Activated naive CD4-positive, alpha-beta T cell treated with anti-CD3 and anti-CD28 coated beads for 36 hours (primary cell): Measurements from ENCODE around the gene PRR20D. TPM values are rescaled to one million over a fixed set of nuclear protein-coding genes. Genes with fewer than 3 reads are reported as not detected.

Source experiments
- CTCF ChIA-PET: fragments of 350-600 bp; sonication (Branson Sonifier 250); formaldehyde crosslinking; loops from one replicate; lab custom pipeline; 2021; ENCODE audit warnings: antibody characterized with exemption; lab: Charles Lee
- DNase-seq: peaks from one replicate; pipeline ENCODE4 v3.0.0-alpha.2; 2020
- H3K27ac Mint-ChIP-seq: one replicate; pipeline ENCODE4 v1.8.0; 2021; ENCODE audit warnings: mild to moderate bottlenecking, mixed read lengths
- H3K27me3 Mint-ChIP-seq: one replicate; pipeline ENCODE4 v1.8.0; 2021; ENCODE audit warnings: low read depth, mixed read lengths
- H3K36me3 Mint-ChIP-seq: one replicate; pipeline ENCODE4 v1.8.0; 2021; ENCODE audit warnings: low read depth, mixed read lengths
- H3K4me1 Mint-ChIP-seq: one replicate; pipeline ENCODE4 v1.8.0; 2021; ENCODE audit warnings: low read depth, mixed read lengths
- H3K4me3 Mint-ChIP-seq: one replicate; pipeline ENCODE4 v1.8.0; 2021; ENCODE audit warnings: mild to moderate bottlenecking, moderate library complexity, mixed read lengths
- H3K9me3 Mint-ChIP-seq: one replicate; pipeline ENCODE4 v1.8.0; 2021; ENCODE audit warnings: mixed read lengths
- intact Hi-C: fragments of 100-400 bp; cut with micrococcal nuclease; formaldehyde crosslinking; loops from one replicate; pipeline ENCODE4 v1.15.1; 2023
- total RNA-seq, 2 experiments: library from RNA; stranded (reverse); gene quantifications; one replicate each; pipeline ENCODE4 v1.2.3, GENCODE V29; 2021

Gene PRR20D
- total RNA-seq, 2 experiments from 2014 or later, result not detected

GRCh38 chr13:57191667-57192066, 31.2 kb downstream of the PRR20D start:
- H3K27ac Mint-ChIP-seq, result no peak overlapping the region
- no peak overlapping the region for H3K4me3 Mint-ChIP-seq
- H3K9me3 Mint-ChIP-seq, result peaks cover 6% of the 10 kb centered on the region
- H3K4me1 Mint-ChIP-seq, result no peaks in the 10 kb centered on the region
- CTCF ChIA-PET, result no interaction called here
- no peak for DNase-seq
- H3K27me3 Mint-ChIP-seq, result no peaks in the 10 kb centered on the region
- intact Hi-C loops, result no loop called here
- no peaks in the 10 kb centered on the region for H3K36me3 Mint-ChIP-seq

- no peak for DNase-seq
- H3K27me3 Mint-ChIP-seq, result no peaks in the 10 kb centered on the region
- no peaks in the 10 kb centered on the region for H3K4me1 Mint-ChIP-seq
- H3K4me3 Mint-ChIP-seq, result no peak overlapping the region
- H3K9me3 Mint-ChIP-seq, result peaks cover 4% of the 10 kb centered on the region
- CTCF ChIA-PET, result interaction anchor here (0.6 kb wide), 1 partner anchor 598 kb away, joined by 4 read pairs; no protein-coding TSS in a partner anchor
- no peak overlapping the region for H3K27ac Mint-ChIP-seq
- intact Hi-C loops, result no loop called here
- H3K36me3 Mint-ChIP-seq, result no peaks in the 10 kb centered on the region
Measured at GRCh38 chr13:57212989-57213388, 52.6 kb downstream of the PRR20D start.

Other genes starting within 250 kb of the PRR20D start
- not detected for gene PRR20A, start 19.7 kb upstream of the PRR20D start, total RNA-seq
- not detected for gene PRR20B, start 13.1 kb upstream of the PRR20D start, total RNA-seq
- gene PRR20C, start 6.6 kb upstream of the PRR20D start, total RNA-seq, result not detected
- gene PRR20E, start 6.6 kb downstream of the PRR20D start, total RNA-seq, result not detected